ENCODE results near the gene SLC25A41. TPM values are rescaled to one million over a fixed set of nuclear protein-coding genes. Genes with fewer than 3 reads are reported as not detected.
"Not testable (repeated sequence)": the region's sequence is repeated elsewhere in the genome, so short reads cannot be mapped to it uniquely, and the experiment has no call there.

Gene SLC25A41
- polyA plus RNA-seq, 1 donor: 0.36 TPM

DNA sequence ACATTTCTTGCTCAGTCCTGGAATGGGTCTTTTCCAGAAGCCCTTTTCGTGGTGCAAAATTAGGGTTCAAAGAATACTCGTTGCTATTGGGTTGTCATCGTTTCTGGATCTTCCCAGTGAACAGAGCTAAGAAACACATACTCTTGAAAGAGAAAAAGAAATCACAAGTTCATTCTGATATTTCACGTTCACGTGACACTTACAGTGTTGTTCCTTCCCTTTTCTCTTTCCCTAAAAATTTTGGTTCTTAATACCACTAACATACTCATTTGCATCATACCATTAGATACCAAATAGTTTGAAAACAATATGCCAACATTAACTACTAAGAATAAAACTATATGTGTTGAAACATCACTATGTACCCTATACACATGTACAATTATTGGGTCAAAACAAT lies 27.2 kb downstream of the SLC25A41 start:
- no peak overlapping the region for H3K4me3 ChIP-seq (ENCODE audit: low read length)
- H3K27ac ChIP-seq (ENCODE audit: low read length): no peak overlapping the region
- DNase-seq: no peak
- H3K4me1 ChIP-seq (ENCODE audit: control insufficient read depth, insufficient read depth, low read length): peaks cover 25% of the 10 kb centered on the region
- no peaks in the 10 kb centered on the region for H3K9me3 ChIP-seq (ENCODE audit: control insufficient read depth, low read depth, low read length)
- H3K27me3 ChIP-seq (ENCODE audit: control insufficient read depth, insufficient read depth, low read length): no peaks in the 10 kb centered on the region
- H3K36me3 ChIP-seq (ENCODE audit: control insufficient read depth, insufficient read depth, low read length): no peaks in the 10 kb centered on the region
- WGBS (ENCODE audit: insufficient coverage, low lambda C conversion rate): 100% methylated on average over 1 of the region's 5 CpGs

DNA sequence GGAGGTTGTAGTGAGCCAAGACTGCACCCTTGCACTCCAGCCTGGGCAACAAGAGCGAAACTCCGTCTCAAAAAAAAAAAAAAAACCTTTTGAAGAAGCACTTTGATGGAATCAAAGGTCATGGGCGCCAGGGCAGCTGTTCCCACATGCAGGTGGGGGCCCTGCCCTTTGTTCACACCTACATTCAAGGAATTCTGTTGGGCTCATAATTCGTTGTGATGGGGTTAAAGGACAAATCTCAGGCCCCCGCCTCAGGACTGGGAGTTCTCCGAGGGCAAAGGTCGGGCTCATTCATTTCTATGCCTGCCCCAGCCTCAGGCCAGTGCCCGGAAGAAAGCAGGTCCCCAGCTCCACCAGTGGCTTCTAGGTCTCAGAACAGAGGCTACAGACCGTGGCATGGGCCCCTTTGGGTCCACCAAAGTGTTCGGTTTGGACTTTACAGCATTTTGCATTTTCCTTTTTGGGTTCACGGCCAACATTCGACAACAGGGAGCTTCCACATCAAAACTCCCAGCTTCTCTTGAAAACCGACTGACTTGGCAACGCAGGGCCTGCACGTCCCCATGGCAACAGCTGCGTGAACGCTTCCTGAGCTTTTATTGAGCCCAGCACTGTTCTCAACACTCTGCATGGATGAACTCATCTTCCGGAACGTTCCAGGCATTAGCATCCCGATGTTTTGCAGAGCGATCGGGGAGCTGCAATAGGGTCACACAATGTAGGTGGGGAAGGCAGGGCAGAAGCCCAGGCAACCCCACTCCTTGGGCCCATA lies 30.5 kb downstream of the SLC25A41 start:
- H3K9me3 ChIP-seq (ENCODE audit: control insufficient read depth, low read depth, low read length): no peaks in the 10 kb centered on the region

DNA sequence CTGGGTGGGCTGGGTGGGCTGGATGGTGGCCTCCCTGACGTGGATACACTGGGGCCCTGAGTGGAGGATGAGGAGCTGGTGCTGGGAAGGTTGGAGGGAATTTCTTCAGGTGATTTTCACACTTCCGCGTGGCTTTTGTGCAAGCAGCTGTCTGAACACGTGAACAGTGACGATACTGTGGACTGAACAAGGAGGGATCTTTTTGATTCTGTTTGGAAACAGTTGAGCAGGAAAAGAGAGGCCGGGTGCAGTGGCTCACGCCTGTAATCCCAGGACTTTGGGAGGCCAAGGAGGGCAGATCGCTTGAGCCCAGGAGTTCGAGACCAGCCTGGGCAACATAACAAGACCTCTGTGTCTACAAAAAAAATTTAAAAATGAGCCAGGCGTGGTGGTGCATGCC lies 31.5 kb downstream of the SLC25A41 start:
- Histone ChIP-seq H3K4me3 (ENCODE audit: low read length) (peak overlapping the region; percentile 7), H3K4me1 (ENCODE audit: control insufficient read depth, insufficient read depth, low read length) (peaks cover 25% of the 10 kb centered on the region), H3K27ac (ENCODE audit: low read length) (peak overlapping the region; percentile 95), H3K36me3 (ENCODE audit: control insufficient read depth, insufficient read depth, low read length) (no peaks in the 10 kb centered on the region), H3K27me3 (ENCODE audit: control insufficient read depth, insufficient read depth, low read length) (no peaks in the 10 kb centered on the region), H3K9me3 (ENCODE audit: control insufficient read depth, low read depth, low read length) (no peaks in the 10 kb centered on the region)
- DNase-seq: no peak
- no CpG with 5 or more reads among the region's 10 CpGs for WGBS (ENCODE audit: insufficient coverage, low lambda C conversion rate)

More for the DNA sequence above, 30.5 kb downstream of the SLC25A41 start:
- Histone ChIP-seq H3K36me3 (ENCODE audit: control insufficient read depth, insufficient read depth, low read length) (no peaks in the 10 kb centered on the region), H3K27me3 (ENCODE audit: control insufficient read depth, insufficient read depth, low read length) (no peaks in the 10 kb centered on the region), H3K4me1 (ENCODE audit: control insufficient read depth, insufficient read depth, low read length) (peaks cover 25% of the 10 kb centered on the region), H3K27ac (ENCODE audit: low read length) (peak overlapping the region; percentile 95), H3K4me3 (ENCODE audit: low read length) (peak overlapping the region; percentile 18)
- peak; percentile 94 to 98 for DNase-seq
- WGBS (ENCODE audit: insufficient coverage, low lambda C conversion rate): no CpG with 5 or more reads among the region's 22 CpGs

DNA sequence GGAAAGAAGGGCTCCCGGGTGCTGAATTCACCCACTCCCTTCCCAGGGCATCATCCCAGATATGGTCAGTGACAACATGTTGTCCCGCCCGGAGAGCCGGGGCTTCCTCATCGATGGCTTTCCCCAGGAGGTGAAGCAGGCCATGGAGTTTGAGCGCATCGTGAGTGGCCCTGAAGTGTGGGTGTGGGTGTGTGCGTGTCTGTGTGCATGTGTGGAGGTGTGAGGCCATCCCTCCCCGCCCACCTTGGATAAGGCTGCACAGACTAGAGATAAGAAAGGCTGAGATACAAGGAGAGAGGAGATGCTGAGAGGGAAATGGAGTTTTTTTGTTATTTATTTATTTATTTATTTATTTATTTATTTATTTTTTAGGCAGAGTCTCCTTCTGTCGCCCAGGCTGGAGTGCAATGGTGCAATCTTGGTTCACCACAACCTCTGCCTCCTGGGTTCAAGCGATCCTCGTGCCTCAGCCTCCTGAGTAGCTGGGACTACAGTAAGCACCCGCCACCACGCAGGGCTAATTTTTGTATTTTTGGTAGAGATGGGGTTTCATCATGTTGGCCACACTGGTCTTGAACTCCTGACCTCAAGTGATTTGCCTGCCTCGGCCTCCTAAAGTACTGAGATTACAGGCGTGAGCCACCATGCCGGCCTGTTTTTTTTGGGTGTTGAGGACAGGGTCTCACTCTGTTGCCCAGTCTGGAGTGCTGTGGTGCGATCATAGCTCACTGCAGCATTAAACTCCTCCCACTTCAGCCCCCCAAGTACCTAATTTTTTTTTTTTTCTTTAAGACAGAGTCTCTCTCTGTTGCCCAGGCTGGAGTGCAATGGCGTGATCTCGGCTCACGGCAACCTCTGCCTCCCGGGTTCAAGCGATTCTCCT lies 33.3 kb downstream of the SLC25A41 start:
- peaks cover 25% of the 10 kb centered on the region for H3K4me1 ChIP-seq (ENCODE audit: control insufficient read depth, insufficient read depth, low read length)
- H3K27me3 ChIP-seq (ENCODE audit: control insufficient read depth, insufficient read depth, low read length); H3K36me3 ChIP-seq (ENCODE audit: control insufficient read depth, insufficient read depth, low read length); DNase-seq; H3K27ac ChIP-seq (ENCODE audit: low read length); H3K4me3 ChIP-seq (ENCODE audit: low read length); H3K9me3 ChIP-seq (ENCODE audit: control insufficient read depth, low read depth, low read length): not testable (repeated sequence)
- no CpG with 5 or more reads among the region's 23 CpGs for WGBS (ENCODE audit: insufficient coverage, low lambda C conversion rate)

DNA sequence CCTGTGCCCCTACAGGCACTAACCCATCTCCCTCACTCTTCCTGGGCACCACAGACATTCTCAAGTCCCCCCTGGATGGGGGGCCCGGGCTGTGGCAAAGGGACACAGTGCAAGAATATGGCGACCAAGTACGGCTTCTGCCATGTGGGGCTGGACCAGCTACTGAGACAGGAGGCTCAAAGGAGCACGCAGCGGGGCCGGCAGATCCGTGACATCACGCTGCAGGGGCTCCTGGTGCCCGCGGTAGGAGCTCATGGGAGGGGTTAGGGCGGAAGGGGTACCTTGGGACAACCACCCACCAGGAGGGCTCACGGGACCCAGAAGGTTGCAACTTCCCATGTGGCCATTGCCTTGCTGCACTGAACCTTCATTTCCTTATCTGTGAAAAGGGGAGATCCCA lies 37.3 kb downstream of the SLC25A41 start:
- Histone ChIP-seq H3K9me3 (ENCODE audit: control insufficient read depth, low read depth, low read length) (no peaks in the 10 kb centered on the region), H3K27me3 (ENCODE audit: control insufficient read depth, insufficient read depth, low read length) (no peaks in the 10 kb centered on the region), H3K4me1 (ENCODE audit: control insufficient read depth, insufficient read depth, low read length) (peaks cover 9% of the 10 kb centered on the region), H3K36me3 (ENCODE audit: control insufficient read depth, insufficient read depth, low read length) (peaks cover 5% of the 10 kb centered on the region), H3K27ac (ENCODE audit: low read length) (no peak overlapping the region), H3K4me3 (ENCODE audit: low read length) (no peak overlapping the region)
- no peak for DNase-seq
- whole genome bisulfite sequencing (ENCODE audit: insufficient coverage, low lambda C conversion rate): no CpG with 5 or more reads among the region's 12 CpGs

DNA sequence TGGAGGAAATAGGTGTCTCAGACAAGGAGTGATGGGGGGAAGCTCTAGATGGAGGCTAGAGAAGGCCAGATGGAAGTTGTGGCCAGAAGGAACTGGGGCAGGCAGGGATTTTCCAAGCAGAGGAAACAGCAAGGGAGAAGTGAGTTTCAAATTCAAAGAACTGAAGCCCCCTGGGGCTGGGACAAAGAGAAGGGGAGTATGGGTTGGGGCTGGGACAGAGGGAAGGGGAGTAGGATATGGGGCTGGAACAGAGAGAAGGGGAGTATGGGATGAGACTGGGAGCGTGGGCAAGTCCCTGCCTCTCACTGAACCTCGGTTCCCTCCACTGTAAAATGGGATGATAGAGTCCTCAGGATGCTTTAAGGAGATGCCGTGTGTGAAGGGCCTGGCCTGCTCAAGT lies 38.7 kb downstream of the SLC25A41 start:
- no peak overlapping the region for H3K4me3 ChIP-seq (ENCODE audit: low read length)

DNA sequence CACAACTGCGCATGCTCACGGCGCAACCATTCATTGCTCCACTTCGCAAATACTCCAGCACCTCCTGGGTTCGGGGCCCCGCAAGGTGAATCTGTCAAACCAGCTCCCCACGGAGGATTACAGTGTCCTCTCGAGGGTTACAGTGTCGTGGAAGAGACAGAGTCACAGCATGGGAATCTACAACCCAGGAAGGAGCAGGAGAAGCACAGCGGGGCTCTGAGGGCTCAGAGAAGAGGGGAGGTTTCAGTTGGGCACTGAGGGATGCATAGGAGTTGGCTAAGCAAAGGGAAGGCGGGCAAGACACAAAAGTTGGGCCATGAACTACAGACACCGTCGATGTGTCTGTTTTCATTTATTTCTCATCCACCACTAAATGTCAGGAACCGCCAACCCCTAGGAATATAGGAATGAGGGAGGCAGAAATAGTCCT lies 39.6 kb downstream of the SLC25A41 start:
- H3K27me3 ChIP-seq (ENCODE audit: control insufficient read depth, insufficient read depth, low read length): no peaks in the 10 kb centered on the region
- H3K4me1 ChIP-seq (ENCODE audit: control insufficient read depth, insufficient read depth, low read length): peaks cover 9% of the 10 kb centered on the region
- no peak for DNase-seq
- H3K36me3 ChIP-seq (ENCODE audit: control insufficient read depth, insufficient read depth, low read length): peaks cover 21% of the 10 kb centered on the region
- 65% methylated on average over 4 of the region's 14 CpGs for WGBS (ENCODE audit: insufficient coverage, low lambda C conversion rate)
- no peaks in the 10 kb centered on the region for H3K9me3 ChIP-seq (ENCODE audit: control insufficient read depth, low read depth, low read length)
- H3K27ac ChIP-seq (ENCODE audit: low read length): peak overlapping the region; percentile 91
- H3K4me3 ChIP-seq (ENCODE audit: low read length): peak overlapping the region; percentile 90

More for the DNA sequence above, 38.7 kb downstream of the SLC25A41 start:
- Histone ChIP-seq H3K27ac (ENCODE audit: low read length) (no peak overlapping the region), H3K4me1 (ENCODE audit: control insufficient read depth, insufficient read depth, low read length) (peaks cover 9% of the 10 kb centered on the region), H3K36me3 (ENCODE audit: control insufficient read depth, insufficient read depth, low read length) (peaks cover 12% of the 10 kb centered on the region), H3K9me3 (ENCODE audit: control insufficient read depth, low read depth, low read length) (no peaks in the 10 kb centered on the region), H3K27me3 (ENCODE audit: control insufficient read depth, insufficient read depth, low read length) (no peaks in the 10 kb centered on the region)
- no peak for DNase-seq
- no CpG with 5 or more reads among the region's 3 CpGs for WGBS (ENCODE audit: insufficient coverage, low lambda C conversion rate)

DNA sequence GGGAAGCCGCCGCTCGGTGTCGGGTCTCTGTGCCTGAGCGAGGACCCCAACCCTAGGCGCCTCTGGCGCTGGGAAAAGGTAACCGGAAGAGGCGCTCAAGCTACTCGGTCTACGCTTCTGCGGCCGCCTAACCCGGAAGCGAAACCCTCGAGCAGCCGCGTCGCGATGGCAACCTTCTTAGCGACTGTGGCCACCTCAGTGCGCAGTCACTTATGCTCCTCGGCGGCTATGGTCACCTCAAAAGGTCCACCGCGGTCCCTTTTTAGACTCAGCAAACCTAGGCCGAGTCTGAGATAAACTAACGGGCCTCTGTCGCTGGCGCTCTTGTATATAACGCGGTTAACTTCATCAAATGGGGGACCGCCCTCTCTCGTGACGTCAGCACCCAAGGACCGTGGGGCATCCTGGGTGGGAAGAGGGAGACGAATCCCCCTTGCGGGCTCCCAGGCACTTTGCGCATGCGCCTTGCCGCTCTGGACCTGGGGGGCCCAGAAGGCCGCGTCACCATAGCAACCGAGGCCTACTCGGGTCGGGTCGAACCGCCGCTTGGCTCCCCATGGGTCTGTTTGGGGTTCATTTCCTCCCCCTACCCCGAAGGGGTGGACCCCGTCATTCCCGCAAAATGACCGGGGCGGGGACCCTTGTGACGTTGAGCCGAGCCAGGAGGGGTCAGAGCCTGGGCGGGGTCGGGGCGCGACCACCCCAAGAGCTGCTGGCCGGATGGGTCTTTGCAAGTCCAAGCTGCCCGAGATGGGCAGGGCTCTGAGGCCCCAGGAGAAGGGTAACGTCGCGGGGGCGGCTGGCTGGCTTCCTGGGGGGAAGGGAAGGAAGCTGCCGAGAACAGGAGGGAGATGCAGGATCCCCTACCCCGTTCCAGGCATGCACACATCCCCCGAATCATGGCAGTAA lies 40.2 kb downstream of the SLC25A41 start, which contains the start of gene GTF2F1:
Gene GTF2F1, minus strand, starts transcription at position 91 of the 909 bp plus-strand sequence. CDS start 169 bp downstream, outside the sequence.
- H3K36me3 ChIP-seq (ENCODE audit: control insufficient read depth, insufficient read depth, low read length): peaks cover 27% of the 10 kb centered on the region
- no peaks in the 10 kb centered on the region for H3K9me3 ChIP-seq (ENCODE audit: control insufficient read depth, low read depth, low read length)
- DNase-seq: peak; percentile 93 to 96
- H3K27me3 ChIP-seq (ENCODE audit: control insufficient read depth, insufficient read depth, low read length): no peaks in the 10 kb centered on the region
- peak within 1 kb of the TSS; percentile 91 for H3K27ac ChIP-seq (ENCODE audit: low read length)
- peaks cover 9% of the 10 kb centered on the region for H3K4me1 ChIP-seq (ENCODE audit: control insufficient read depth, insufficient read depth, low read length)
- no CpG with 5 or more reads among the region's 69 CpGs for WGBS (ENCODE audit: insufficient coverage, low lambda C conversion rate)
- peak within 1 kb of the TSS; percentile 90 for H3K4me3 ChIP-seq (ENCODE audit: low read length)

DNA sequence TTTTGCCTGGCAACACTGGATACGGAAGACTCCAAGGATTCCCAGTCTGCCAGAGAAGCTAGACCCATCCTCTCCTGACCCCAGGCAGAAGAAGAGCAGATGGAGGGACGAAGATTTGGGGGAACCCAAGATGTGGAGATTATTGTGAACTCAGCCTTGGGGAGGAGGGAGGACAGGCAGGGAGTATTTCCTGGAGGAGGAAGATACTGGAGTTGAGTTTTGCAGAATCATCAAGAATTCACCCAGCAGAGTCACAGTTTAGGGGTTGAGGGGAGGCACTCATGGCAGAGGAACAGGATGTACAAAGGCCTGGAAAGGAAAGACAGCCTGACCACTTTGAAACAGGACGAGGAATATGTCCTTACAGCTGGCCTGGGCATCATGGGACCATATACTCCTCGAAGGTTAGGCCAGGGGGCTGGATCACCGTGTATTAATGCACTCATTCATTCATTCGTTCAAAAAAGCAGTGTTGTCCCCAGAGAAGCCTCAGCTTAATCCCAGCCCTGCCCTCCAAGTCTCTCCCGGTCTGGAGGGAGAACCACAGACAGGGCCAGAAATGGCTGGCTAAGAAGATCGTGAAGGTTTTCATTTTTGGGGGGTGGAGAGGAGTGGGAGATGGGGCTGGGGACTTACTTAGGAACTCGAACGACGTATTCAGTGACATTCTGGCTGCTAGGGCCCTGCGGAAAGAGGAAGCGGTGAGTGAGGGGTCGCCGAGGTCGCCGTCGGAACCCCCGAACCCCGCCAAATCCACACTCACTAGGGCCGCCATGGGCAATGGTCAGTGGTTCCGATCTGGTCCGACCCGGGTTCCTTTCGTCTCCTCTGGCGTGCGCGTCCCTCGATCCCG lies 41.1 kb downstream of the SLC25A41 start:
- no peak for DNase-seq
- no CpG with 5 or more reads among the region's 30 CpGs for WGBS (ENCODE audit: insufficient coverage, low lambda C conversion rate)

More for the DNA sequence above, 41.1 kb downstream of the SLC25A41 start:
- Histone ChIP-seq H3K4me1 (ENCODE audit: control insufficient read depth, insufficient read depth, low read length) (peaks cover 9% of the 10 kb centered on the region), H3K36me3 (ENCODE audit: control insufficient read depth, insufficient read depth, low read length) (peaks cover 34% of the 10 kb centered on the region), H3K27me3 (ENCODE audit: control insufficient read depth, insufficient read depth, low read length) (no peaks in the 10 kb centered on the region), H3K9me3 (ENCODE audit: control insufficient read depth, low read depth, low read length) (no peaks in the 10 kb centered on the region), H3K4me3 (ENCODE audit: low read length) (peak overlapping the region; percentile 90), H3K27ac (ENCODE audit: low read length) (peak overlapping the region; percentile 91)
